Thoracic aorta (tissue), 2 donors: ENCODE data around the gene AKAP11. TPM values are rescaled to one million over a fixed set of nuclear protein-coding genes. Genes with fewer than 3 reads are reported as not detected.

Experiments used
- ATAC-seq: fragments of 150-250 bp; one replicate; pipeline ENCODE4 v1.8.0; 2017; ENCODE audit warnings: low read depth; ENCODE audit not compliant: insufficient number of reproducible peaks, low FRiP score
- DNase-seq: peaks from one replicate; pipeline ENCODE4 v3.0.0-alpha.2; 2020; ENCODE audit warnings: low spot score
- H3K27ac ChIP-seq, 2 donors: fragments of 200-600 bp; sonication (generic); 1 replicate in 1 of 2; 2 replicates in 1 of 2; pipeline ENCODE4 v1.5.1; 2016; ENCODE audit warnings: mild to moderate bottlenecking in 2 of 2, moderate library complexity in 2 of 2
- H3K27me3 ChIP-seq: fragments of 200-600 bp; sonication (generic); replicated peaks from 2 replicates; pipeline ENCODE4 v1.6.0; 2016; ENCODE audit warnings: mild to moderate bottlenecking; ENCODE audit not compliant: insufficient read depth
- H3K36me3 ChIP-seq: fragments of 200-600 bp; sonication (generic); one replicate; pipeline ENCODE4 v1.5.1; 2016
- H3K4me1 ChIP-seq, 2 donors: fragments of 200-600 bp; sonication (generic); 1 replicate in 1 of 2; 2 replicates in 1 of 2; pipeline versions ENCODE4 v1.5.1 to v1.6.0; 2016; ENCODE audit warnings: low read depth in 2 of 2, mild to moderate bottlenecking in 1 of 2; ENCODE audit not compliant: control insufficient read depth in 1 of 2
- H3K4me3 ChIP-seq: fragments of 200-600 bp; sonication (generic); 2 replicates; pipeline ENCODE4 v1.5.1; 2016; ENCODE audit warnings: mild to moderate bottlenecking
- H3K9me3 ChIP-seq: fragments of 200-600 bp; sonication (generic); 2 replicates; pipeline ENCODE4 v1.5.1; 2016
- CTCF ChIP-seq: fragments of 200-600 bp; sonication (generic); IDR thresholded peaks from one replicate; pipeline ENCODE4 v1.5.1; 2019; ENCODE audit warnings: antibody characterized with exemption
- total RNA-seq, 2 donors: library from RNA; depleted of rRNA; stranded (reverse); fragments of >200 nt; gene quantifications; one replicate each; pipeline versions ENCODE4 v1.1.0 to v1.2.3, GENCODE V29; 2016

AKAP11 gene
- total RNA-seq, 2 donors from 2014 or later = 28.7 to 37.1 TPM

GRCh38 chr13:42355092-42355485, 83.1 kb downstream of the AKAP11 start:
- Histone ChIP-seq H3K36me3 (no peaks in the 10 kb centered on the region), H3K4me3 (no peak overlapping the region), H3K27ac (no peak overlapping the region), H3K27me3 (no peaks in the 10 kb centered on the region), H3K9me3 (no peaks in the 10 kb centered on the region), H3K4me1 (no peaks in the 10 kb centered on the region)
- no peak for ATAC-seq
- TF ChIP-seq CTCF = no peak
- no peak for DNase-seq

- Histone ChIP-seq H3K4me3 (no peak overlapping the region), H3K27ac (no peak overlapping the region), H3K4me1 (no peaks in the 10 kb centered on the region), H3K36me3 (no peaks in the 10 kb centered on the region), H3K27me3 (no peaks in the 10 kb centered on the region), H3K9me3 (no peaks in the 10 kb centered on the region)
- no peak for TF ChIP-seq CTCF
- ATAC-seq (no peak), DNase-seq (no peak)
These were observed 83.7 kb downstream of the AKAP11 start for GRCh38 chr13:42355491-42356183.

- H3K4me3 ChIP-seq = no peak overlapping the region
- DNase-seq (no peak), ATAC-seq (no peak)
- H3K27ac ChIP-seq = no peak overlapping the region
- no peaks in the 10 kb centered on the region for H3K27me3 ChIP-seq
- TF ChIP-seq CTCF = no peak
- no peaks in the 10 kb centered on the region for H3K36me3 ChIP-seq
- no peaks in the 10 kb centered on the region for H3K4me1 ChIP-seq
- no peaks in the 10 kb centered on the region for H3K9me3 ChIP-seq
These were observed 84.2 kb downstream of the AKAP11 start for GRCh38 chr13:42356184-42356575.

- no peaks in the 10 kb centered on the region for H3K9me3 ChIP-seq
- H3K27me3 ChIP-seq = no peaks in the 10 kb centered on the region
- H3K36me3 ChIP-seq = no peaks in the 10 kb centered on the region
- ATAC-seq = no peak
- H3K27ac ChIP-seq = no peak overlapping the region
- no peak for TF ChIP-seq CTCF
- no peak for DNase-seq
- no peak overlapping the region for H3K4me3 ChIP-seq
- no peaks in the 10 kb centered on the region for H3K4me1 ChIP-seq
These were observed 88.2 kb downstream of the AKAP11 start for GRCh38 chr13:42360046-42360574.

- DNase-seq (no peak), ATAC-seq (no peak)
- no peak overlapping the region for H3K27ac ChIP-seq
- TF ChIP-seq CTCF = no peak
- H3K4me1 ChIP-seq = no peaks in the 10 kb centered on the region
- no peak overlapping the region for H3K4me3 ChIP-seq
- no peaks in the 10 kb centered on the region for H3K9me3 ChIP-seq
- no peaks in the 10 kb centered on the region for H3K27me3 ChIP-seq
- no peaks in the 10 kb centered on the region for H3K36me3 ChIP-seq
These were observed 89.7 kb downstream of the AKAP11 start for GRCh38 chr13:42361701-42362100.
